ENCODE measurements around the gene MRLN.
"Not testable (repeated sequence)": the region's sequence is repeated elsewhere in the genome, so short reads cannot be mapped to it uniquely, and the experiment has no call there.

MRLN gene

DNA sequence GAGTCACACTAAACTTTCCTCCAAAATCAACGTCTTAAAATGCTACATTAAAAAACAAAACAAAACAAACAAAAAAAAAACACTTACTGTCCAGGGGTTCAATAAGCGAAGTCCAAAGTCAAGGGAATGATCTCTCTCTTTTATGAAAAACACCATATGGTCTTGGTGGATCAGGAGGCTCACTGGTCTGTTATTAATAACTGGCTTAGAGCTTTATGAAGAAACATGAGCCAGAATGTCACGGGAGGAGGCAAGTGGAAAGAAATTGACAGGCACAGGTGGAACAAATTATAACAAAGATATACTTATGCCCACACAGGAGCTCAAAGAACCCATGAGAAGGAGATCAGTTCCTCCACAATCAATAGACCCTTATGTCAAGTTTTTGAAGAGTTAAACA lies at the start of gene MRLN:
MRLN (minus strand) TSS at position 189 of the 400 bp plus-strand sequence.
- DNase-seq (ENCODE audit: low spot score): no peak

GRCh38 chr10:59801171-59801570 lies 47.9 kb upstream of the MRLN start:
- no peak for DNase-seq (ENCODE audit: low spot score)

- no peak for DNase-seq (ENCODE audit: low spot score)
These were observed 46.2 kb upstream of the MRLN start for GRCh38 chr10:59799421-59799820.

GRCh38 chr10:59793919-59794318 lies 40.7 kb upstream of the MRLN start:
- no peak for DNase-seq (ENCODE audit: low spot score)

DNA sequence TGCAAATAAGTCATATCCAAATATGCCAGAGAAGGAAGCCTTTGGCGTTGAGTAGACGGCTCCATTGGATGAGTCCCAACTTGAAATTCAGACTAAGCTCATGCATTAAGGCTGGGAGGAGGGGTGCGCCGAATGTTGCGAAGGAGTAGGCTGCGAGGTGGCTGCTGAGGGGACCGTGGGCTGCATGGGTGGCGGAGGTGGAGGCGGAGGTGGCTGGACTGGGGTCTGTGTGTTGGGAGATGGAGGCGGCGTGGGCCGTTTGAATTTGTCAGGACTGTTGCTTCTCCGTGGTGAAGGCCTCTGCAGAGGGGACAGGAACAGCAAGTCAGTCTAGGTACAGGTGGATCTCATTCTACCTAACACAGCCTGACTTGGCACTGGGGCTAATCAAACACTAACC lies 39.6 kb upstream of the MRLN start:
- DNase-seq (ENCODE audit: low spot score): no peak

DNA sequence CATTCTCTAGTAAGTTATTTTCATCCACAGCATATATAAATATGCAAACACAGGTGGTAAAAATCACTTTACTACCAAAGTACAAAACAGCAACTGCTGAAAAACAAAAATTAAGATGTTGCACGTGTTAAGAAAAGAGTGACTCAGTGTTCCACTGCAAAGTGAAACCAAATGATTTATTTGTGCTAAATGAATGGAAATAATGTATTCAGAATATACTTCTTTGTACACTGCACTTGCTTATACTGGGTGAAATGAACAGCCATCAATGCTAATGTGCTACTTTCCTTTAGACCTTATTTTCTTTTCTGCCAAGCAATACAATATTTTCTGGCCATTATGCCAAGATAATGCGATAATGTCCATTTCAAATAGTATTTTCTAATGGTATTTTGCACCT lies 38.3 kb upstream of the MRLN start:
- no peak for DNase-seq (ENCODE audit: low spot score)

- not testable (repeated sequence) for DNase-seq (ENCODE audit: low spot score)
These were observed 36.8 kb upstream of the MRLN start for GRCh38 chr10:59790080-59790479.

DNA sequence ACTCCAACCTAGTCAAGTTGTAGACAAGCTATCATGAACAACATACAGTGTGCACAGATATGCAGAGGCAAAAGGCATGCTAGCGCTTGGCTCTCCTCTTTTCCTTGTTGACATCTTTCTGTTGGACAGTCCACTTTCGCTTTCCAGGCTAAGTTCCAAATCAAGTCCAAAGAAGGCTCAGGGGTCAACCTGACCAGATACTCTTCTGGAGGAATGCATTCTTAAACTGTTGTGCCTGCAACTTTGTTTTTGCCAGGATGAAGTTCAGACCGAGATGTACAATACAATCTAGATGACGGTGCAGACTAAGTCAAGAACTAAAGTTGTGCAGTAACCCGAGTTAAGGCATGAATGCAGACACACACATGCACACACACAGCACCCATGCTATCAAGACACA lies 35.7 kb upstream of the MRLN start:
- DNase-seq (ENCODE audit: low spot score): not testable (repeated sequence)

DNA sequence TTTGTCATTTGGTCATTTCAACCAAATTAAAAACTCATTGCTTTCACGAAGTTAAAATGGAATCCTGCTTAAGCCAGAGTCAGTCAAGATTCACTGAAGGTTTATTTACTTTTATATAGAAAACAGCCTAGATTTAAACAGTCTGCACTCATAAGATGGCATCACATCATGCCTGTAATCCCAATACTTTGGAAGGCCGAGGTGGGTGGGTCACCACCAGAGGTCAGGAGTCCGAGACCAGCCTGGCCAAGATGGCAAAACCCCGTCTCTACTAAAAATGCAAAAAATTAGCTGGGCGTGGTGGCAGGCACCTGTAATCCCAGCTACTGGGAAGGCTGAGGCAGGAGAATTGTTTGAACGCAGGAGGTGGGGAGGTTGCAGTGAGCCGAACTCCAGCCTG lies 33.8 kb upstream of the MRLN start:
- not testable (repeated sequence) for DNase-seq (ENCODE audit: low spot score)

DNA sequence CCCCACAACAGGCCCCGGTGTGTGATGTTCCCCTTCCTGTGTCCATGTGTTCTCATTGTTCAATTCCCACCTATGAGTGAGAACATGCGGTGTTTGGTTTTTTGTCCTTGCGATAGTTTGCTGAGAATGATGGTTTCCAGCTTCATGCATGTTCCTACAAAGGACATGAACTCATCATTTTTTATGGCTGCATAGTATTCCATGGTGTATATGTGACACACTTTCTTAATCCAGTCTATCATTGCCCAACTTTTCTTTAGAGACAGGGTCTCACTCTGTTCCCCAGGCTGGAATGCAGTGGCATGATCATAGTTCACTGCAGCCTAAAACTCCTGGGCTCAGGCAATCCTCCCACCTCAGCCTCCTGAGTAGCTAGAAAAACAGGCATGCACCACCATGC lies 32.2 kb upstream of the MRLN start:
- not testable (repeated sequence) for DNase-seq (ENCODE audit: low spot score)

DNA sequence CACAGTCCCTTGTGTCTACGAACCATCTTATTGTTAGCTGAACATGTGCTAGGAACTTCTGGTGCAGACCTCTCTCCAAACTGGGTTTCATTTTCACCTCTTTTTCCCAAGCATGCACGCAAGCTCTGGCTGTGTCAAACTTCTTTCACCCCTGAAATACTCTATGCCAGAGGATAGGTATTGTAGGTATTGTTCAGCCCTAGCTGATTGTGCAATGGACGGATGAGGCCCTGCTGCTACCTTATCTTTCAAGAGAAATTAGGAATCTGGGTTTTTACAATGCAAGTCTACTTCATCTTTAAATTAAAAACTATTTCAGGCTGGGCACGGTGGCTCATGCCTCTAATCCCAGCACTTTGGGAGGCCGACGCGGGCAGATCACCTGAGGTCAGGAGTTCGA lies 28.3 kb upstream of the MRLN start:
- DNase-seq (ENCODE audit: low spot score): no peak

DNA sequence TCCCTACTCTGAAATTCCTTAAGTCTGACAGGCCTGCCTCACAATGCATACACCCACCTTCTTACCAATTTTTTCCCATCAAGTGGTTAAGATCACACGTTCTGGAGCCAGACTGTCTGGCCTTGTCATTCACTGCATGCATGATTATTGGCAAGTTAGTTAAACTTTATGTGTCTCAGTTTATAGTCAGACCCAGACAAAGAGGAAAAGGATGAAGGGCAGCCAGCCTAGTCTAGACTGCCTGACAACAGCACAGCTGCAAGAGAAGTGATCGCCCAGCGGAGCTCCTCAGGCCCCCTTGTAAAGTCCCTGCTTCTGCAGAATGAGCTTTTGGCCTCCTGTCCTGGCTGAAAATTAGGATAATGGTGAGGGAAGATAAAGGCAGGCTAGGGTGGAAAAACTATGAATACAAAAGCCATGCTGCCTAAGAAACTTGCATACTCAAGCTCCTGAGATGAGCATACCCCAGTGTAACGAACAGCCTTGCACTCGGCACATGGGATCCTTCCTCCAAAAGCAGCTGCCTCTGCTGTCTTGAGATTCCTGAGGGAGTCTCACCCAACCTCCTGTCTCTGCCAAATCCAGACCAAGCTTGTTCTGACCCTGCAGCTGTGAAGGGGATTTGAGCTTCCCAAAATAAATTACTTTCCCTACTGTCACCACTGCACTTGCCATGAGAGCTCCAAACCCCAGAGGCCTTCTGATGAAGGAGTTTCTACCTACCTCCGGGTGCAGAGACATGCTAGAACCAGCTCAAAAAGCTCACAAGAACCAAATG lies 26.7 kb upstream of the MRLN start:
- peak; percentile 12 for DNase-seq (ENCODE audit: low spot score)

DNA sequence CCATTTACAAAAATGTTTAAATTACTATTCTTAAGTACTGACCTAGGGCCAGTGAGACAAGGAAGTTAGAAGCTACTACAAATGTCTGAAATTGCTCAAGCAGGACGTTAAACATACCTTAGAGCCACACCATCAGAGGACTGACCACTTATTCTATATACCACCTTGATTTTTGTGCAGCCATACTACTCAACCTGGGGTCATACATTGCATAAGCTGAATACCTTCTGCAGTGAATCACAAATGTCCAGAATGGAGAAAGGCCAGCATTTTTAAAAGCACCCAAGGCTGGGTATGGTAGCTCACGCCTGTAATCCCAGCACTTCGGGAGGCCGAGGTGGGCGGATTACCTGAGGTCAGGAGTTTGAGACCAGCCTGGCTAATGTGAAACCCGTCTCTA lies 21.2 kb upstream of the MRLN start:
- DNase-seq (ENCODE audit: low spot score): no peak

- no peak for DNase-seq (ENCODE audit: low spot score)
These were observed 19.8 kb upstream of the MRLN start for GRCh38 chr10:59773088-59773487.

GRCh38 chr10:59771162-59771807 lies 18.0 kb upstream of the MRLN start:
- no peak for DNase-seq (ENCODE audit: low spot score)

GRCh38 chr10:59770689-59771088 lies 17.4 kb upstream of the MRLN start:
- no peak for DNase-seq (ENCODE audit: low spot score)

- DNase-seq (ENCODE audit: low spot score): no peak
These were observed 9.2 kb upstream of the MRLN start for GRCh38 chr10:59762505-59762904.

DNA sequence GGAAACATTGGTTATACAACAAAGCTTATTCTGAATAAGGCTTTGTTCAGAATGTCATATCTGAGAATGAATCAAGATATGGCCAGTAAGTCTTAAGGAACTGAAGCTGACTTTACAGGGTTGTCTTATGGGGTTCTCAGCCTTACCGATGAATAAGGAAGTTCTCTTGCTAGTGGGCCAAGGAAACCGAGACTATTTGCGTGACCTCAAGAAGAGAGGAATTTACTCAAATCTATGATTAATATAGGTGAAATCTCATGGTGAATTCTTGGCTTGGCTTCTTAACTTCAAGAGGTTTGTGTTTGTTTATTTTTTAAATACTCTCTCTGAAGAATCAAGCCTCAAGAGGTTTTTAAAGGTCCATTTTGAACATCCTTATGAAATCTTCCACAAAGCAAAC lies 4.7 kb upstream of the MRLN start:
- DNase-seq (ENCODE audit: low spot score): no peak

- no peak for DNase-seq (ENCODE audit: low spot score)
These were observed 1.7 kb upstream of the MRLN start for GRCh38 chr10:59754951-59755350.

- no peak for DNase-seq (ENCODE audit: low spot score)
These were observed 846 bp downstream of the MRLN start for GRCh38 chr10:59752278-59752940.

GRCh38 chr10:59750155-59750945 lies 2.9 kb downstream of the MRLN start:
- no peak for DNase-seq (ENCODE audit: low spot score)

- DNase-seq (ENCODE audit: low spot score): no peak
These were observed 4.4 kb downstream of the MRLN start for GRCh38 chr10:59748834-59749233.
